Skin of body (tissue), 2 donors: ENCODE results near the gene KRT3. TPM values are rescaled to one million over a fixed set of nuclear protein-coding genes. Genes with fewer than 3 reads are reported as not detected.
"Not testable (repeated sequence)": the region's sequence is repeated elsewhere in the genome, so short reads cannot be mapped to it uniquely, and the experiment has no call there.

Experiments
- DNase-seq: peaks from one replicate; lab custom pipeline; 2025; lab: John Stamatoyannopoulos, UW
- total RNA-seq: library from RNA; depleted of rRNA; stranded (reverse); fragments of >200 nt; gene quantifications from one replicate; pipeline ENCODE4 v1.2.3, GENCODE V29; 2014

Gene KRT3
- total RNA-seq, 1 donor from 2014 or later, result 0.10 TPM

DNA sequence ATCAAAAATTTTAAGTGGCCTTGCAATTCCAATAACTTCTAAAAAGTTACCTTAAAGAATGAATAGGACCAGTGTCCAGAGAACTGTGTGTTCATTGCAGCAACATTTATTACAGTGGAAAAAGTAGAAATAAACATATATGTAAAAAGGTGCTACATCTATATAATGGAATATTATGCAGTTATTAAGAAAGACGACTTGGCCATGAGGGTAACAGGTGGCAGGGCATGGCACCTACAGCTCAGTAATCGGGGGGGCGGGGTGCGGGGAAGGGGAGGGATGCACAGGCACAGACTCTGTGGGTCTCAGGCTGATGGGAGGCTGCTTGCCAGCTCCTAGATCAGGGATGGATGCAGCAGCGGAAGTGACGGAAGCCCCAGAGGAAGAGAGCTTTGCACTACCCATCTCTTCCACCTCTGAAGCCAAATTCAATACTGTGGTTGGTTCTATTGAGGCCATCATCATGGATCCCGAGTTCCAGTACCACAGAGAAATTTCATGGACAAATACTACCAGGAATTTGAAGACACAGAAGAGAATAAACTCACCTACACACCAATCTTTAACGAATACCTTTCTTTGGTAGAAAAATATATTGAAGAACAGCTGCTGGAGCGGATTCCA is 32.8 kb downstream of the KRT3 start:
- no peak for DNase-seq

DNA sequence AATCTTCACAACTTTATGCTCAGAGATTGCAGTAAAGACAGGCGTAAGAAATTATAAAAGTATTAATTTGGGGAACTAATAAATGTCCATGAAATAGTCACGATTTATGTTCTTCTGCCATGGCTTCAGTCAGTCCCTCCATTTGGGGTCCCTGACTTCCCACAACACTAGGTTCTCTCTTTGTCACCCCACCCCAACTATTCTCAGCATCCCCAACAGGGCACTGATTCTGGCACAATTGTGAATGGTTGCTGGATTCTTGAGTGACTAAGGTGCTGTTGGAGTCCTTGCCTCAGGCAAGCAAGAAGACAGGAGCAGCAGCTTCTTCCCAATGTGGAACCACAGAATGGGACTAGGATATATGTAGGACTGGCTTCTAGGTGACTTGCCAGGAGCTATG is 34.1 kb downstream of the KRT3 start:
- DNase-seq, result no peak

DNA sequence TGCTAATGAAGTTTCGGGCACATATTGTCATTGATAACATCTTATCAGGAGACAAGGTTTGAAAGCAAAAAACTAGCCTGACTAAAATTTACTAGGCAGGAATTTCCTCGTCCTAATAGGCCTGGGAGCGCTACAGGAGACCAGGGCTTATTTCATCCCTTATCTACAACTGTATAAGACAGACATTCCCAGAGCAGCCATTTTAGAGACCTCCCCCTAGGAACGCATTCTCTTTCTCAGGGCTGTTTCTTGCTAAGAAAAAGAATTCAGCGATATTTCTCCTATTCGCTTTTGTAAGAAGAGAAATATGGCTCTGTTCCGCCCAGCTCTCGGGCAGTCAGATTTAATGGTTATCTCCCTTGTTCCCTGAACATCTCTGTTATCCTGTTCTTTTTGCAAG is 34.7 kb downstream of the KRT3 start:
- not testable (repeated sequence) for DNase-seq

DNA sequence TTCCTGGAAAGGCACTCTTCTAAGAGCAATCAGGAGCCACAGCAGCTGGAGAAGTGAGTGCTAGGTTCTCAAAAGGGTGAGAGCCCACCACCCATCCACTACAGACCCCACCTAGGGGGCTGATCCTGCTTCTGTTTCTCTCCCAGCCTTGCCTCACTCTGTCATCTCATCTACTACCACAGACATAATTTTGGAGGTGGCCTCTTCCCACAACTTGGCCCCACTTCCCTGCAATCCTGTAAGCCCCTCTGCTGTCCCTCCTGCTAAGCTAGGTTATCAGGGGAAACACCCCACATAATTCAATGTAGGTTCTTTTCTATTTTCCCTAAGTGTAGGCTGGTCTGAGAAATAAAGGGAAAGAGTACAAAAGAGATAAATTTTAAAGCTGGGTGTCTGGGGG is 35.3 kb downstream of the KRT3 start:
- DNase-seq, result no peak

DNA sequence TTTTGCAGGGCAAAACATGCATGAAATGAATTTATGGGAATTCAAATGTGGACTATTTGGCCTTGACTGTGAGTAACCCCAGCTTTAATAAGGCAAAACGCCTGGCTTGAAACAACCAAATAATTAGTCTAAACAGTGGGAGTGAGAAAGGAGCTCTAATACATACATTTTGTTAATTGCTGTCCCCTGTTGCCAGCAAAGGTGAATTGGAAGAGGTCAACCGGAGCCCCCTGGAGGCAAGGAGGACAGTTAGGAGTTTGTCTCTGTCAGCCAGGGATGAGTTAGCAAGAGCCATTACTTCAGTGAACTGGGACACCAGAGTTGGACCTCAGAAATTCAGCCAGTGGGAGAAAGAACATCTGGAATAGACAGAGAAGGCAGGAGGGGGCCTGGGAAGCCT is 36.2 kb downstream of the KRT3 start:
- no peak for DNase-seq

DNA sequence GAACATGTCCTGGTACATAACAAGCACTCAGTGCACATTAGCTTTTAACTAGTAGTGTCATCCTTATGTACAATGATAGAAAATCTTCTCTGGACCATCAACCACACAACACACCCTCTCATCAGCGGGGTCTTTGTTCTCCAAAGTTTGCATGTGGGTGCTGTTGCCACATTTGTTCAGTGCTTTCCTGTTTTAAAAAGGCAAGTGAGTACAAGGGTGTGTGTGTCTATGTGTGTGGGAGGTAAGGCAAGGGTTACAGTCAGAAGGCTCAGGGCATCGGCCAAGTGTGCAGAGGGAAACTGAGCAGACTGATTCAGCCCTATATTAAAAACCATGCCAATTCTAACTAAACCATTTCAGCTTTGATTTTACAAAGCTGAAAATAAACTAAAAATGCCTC is 36.7 kb downstream of the KRT3 start:
- no peak for DNase-seq

DNA sequence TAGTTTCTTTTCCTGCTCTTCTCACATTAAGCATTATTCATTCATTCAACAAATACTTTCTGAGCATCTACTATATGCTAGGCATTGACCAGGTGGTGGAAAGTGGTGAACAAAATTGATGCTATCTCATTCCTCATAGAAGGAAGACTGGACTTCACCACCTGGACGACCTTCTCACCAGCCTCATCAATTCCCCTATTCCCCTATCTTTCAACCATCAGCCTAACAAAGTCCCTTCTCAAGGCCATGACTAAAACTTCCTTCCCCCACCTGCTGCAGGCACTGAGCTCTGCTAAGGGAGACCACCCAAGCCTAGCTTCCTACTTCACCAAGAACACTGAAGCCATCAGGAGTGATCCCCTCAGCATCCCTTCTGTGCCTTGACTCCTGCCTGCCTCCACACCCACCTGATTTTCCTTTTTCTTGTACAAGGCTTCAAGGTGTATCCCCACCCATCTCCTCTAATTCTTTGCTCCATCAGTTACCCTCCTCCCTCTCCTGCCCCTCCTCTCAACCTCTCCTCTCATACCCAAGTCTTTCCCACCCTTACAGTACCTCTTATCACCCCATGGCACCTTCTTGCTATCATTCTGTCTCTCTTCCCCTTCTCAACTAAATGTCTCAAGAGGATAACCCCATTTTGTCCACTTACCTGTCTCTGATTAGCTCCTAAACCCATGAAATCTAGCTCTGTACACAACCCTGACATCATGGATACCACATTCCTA is 38.3 kb downstream of the KRT3 start:
- no peak for DNase-seq

DNA sequence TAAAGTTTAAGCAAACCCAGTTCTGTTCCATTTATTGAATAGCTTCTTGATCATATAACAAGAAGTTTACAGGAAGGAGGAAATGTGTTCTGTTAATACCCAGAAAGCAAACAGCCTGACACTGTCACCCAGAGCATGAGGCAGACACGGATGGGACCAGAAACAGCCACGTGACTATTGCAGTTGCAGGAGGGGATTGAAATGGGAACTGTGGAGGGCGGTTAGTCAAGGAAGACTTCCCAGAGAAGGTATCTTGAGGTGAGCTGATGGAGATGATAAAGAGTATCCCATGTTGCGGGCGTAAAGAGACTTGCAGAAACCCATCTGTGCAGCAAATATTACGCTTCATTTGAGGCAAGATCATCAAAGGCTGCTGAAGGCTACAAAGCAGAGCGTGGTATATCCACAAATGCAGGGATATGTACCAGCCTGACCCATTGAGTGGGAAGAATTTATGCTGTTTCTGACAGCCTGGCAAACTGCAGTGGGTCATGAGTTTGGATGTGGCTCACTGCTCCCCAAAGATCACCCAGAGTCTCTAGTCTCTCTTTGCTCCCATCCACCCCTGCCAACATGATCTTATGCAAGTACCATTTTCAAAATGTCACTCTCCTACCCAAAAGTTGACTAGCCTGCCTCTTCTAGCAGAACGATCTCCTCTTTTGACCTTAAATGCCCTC is 39.5 kb downstream of the KRT3 start:
- no peak for DNase-seq

DNA sequence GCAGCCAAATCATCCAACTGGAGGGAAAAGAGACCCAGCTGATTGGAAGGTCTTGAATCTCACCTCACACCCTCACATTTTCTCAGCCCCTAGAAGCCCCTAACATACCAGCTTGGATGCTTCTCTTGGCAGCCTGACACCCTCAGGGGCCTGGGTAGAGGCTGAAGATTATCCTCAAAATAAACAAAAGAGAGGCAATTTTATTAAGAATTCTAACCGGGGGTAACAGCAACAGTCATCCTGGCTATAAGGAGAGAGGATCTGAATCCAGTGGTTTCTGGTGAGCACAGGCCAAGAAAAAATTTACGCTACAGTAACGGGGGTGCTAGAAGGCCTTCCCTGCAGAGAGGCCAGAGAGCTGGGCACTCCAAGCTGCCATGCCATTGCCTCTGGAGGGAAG is 40.4 kb downstream of the KRT3 start:
- no peak for DNase-seq

DNA sequence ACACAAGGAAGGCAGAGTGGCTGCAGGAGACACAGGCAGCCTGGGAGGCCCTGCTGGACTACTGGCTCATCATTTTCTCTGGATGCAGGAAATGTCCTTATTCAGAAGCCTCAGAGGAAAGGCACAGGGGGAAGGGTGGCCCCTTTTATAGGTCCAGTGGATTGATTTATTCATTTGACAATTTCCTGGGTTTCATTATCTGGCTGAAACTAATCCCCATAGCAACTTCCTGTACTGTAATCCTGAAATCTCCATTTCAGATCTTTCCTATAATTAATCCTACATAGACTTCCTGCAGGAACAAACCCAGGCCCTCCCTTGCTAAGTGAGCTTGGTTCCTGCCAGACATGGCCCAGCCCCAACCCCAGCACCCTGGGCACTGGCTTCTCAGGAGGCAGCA is 41.8 kb downstream of the KRT3 start:
- no peak for DNase-seq

DNA sequence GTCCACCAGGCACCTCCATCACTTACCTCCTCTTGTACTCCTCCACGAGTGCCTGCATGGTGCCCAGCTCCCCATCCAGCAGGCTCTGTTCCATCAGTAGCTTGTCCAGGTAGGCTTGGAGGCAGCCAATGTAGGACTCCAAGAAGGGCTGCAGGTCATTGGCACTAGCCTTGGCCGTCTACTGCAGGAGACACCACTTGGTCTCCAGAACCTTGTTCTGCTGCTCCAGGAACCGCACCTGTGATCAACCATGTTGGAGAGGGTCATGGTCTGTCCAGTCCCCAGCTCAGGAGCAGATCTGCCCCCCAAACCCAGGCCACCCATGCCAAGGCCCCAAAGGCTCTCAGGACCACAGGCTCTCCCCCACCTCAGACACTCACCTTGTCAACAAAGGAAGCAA is 42.6 kb downstream of the KRT3 start:
- no peak for DNase-seq

DNA sequence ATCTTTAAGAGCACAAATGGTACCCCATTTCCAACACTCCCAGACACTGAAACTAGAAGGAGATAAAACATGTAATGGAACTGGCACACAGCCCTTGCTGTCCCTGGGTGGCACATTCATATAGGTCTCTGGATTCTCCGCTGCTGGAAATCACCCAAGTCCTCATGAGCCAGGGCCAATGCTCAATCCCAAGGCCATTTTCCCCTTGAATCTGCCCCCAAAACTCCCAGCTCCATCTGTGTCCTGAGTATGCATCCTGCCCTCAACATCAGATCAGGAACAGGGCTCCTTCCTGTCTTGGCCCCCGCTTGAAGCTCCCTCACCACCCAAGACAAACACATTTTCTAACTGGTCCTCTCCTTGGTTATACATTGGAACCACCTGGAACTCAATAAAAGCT is 43.4 kb downstream of the KRT3 start:
- no peak for DNase-seq

DNA sequence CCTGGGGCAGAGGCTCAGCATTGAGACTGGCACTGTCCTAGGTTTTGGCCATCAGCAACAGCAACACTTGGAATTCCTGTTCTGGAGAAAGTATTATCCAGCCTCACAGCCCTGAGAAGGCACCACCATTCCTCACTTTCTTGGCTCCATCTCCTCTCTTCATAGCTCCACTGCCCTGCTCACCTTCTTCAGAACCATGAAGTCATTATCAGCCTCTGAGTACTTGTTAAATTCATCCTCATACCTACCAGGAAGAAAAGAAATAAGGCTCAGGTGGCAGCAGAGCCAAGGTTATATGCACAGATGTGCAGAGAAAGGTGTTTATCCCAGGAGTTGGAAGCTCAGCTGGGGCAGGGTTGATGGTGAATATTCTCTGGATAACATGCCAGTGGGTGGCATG is 44.1 kb downstream of the KRT3 start:
- DNase-seq, result no peak

DNA sequence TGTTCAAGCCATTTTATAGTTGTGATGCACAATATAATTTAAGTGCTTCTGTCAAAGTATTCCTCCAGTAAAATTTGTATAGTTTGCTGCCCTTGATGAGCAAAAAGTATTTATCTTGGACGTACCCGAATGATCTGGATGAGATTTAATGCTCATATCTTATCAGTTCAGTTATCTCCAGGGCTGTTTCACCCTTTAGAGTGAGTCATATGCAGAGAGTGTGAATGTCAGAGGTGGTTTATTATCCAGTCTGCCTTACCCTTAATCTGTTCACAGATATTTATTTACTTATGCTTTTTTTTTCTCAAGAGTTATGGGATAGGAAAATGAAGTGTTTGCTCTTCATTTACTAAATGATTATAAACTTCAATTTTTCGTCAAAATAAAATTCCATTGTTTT is 45.4 kb downstream of the KRT3 start:
- DNase-seq, result not testable (repeated sequence)

DNA sequence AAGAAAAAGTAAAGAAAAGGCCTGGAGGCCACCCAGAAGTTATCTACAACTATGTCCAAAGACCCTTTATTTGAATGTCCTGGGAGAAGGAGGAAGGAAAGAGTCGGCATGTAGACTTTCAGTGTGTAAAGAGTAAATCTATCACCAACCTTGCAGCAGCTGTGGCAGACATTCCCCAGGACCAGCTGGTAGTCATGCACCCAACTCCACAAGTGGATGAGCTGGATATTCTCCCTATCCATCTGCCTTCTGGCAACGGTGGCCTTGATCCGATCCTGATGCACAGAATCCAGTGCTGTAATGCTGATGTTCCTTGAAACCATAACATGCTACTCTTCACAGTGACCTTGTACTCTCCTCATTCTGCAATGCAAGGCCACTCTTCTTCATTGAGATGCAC is 46.1 kb downstream of the KRT3 start:
- no peak for DNase-seq

DNA sequence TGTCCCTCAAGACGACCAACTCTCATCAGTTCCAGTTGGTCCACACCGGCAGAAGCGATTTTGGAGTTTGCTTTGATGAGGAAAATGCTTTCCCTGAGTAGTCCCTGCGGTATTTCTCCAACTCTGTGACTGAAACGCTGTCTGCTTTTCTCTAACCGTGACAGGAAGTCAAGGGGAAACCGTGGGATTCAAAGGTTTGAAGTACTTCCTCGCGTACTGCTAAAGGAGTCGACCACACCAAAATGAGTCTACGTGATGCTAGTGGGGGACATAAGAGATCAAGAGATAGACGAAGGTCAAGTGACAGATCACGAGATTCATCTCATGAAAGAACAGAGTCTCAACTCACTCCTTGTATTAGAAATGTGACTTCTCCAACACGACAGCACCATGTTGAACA is 47.3 kb downstream of the KRT3 start:
- no peak for DNase-seq

DNA sequence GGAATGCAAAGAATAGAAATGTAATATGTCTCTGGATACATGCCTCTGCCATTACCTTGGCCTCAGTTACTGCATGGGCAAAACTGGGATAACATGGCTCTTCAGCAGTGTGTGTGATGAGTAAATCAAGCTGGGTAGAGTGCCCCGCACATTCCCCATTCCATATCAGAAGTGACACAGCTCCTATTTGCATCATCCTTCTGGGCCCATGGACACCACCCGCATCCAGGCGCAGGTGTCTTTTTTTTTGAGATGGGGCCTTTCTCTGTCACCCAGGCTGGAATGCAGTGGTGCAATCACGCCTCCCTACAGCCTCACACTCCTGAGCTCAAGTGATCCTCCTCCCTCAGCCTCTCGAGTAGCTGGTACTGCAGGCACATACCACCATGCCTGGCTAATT is 50.4 kb downstream of the KRT3 start:
- DNase-seq, result no peak

DNA sequence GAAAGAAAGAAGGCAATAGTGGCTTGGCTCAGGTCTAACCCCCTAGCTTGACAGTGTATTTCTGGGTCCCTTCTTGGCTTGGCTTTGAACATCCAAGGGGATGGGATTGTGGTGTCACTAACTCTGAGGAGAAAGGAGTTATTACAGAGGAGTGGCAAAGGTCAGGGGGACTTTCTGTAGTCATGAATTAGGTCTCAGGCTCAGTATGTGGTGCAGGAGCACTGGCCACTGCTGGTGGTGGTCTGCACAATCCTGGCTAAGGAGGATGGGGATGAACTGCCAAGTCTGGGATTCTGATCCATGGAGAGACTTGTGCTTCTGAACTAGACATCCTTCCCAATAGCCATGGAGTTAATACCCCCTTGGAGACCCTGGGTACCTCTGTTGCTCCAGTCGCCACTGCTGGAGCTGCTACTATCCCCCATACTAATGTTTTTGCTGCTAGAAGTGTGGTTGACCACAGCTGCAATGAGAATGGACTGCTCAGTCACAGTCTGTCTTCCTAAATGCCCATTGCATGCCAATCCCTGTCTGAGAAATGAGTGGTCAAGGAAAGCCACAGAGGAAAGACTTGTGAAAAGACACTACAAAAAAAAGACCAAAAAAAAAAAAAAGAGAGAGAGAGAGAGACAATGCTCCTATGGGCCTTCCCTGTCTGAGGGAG is 51.3 kb downstream of the KRT3 start:
- no peak for DNase-seq

DNA sequence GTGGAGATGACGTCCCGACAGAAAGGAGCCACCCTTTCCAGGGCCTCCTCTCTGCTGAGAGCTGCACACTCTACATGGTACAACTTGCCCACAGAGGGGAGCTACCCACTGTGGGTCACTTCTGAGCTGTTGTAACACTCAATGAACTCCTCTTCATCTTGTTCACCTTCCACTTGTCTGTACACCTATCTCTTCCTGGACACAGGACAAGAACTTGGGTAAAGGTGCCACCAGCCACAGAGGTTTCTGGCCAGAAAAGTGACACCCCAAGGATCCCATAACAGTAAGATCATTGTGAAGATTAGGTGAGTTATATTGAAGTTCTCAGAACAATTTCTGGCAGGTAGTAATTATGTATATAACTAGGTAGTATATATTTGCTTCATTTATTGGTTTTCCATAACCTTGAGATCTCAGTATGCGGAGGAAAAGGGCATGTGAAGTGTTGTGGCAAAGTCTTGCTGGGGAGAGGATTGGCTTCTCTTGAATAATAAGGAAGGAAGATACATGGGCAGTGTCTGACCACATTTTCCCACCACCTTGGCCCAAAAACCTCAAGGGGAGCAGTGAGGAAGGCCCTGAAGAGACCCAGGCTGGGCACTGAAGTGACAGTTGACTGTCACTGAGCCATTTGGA is 53.0 kb downstream of the KRT3 start:
- no peak for DNase-seq

DNA sequence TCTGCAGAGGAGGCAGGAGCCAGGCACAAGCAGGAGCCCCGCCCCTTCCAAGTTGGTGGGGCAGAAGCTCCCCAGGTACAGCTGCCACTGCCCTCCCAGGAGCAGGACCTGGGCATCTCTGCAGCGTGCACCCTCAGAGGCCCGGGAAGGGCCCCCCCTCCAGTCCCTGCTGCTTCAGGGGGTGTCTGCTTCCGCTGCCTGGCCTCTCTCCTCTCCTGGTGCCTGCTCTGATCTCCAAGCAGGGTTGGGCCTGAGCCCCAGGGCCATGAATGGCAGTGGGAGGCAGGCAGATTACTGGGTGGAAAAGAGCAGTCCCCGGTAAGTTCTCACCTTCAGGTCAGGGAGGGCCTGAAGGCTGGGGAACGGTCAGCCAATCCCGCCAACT is 53.7 kb downstream of the KRT3 start:
- DNase-seq, result no peak

DNA sequence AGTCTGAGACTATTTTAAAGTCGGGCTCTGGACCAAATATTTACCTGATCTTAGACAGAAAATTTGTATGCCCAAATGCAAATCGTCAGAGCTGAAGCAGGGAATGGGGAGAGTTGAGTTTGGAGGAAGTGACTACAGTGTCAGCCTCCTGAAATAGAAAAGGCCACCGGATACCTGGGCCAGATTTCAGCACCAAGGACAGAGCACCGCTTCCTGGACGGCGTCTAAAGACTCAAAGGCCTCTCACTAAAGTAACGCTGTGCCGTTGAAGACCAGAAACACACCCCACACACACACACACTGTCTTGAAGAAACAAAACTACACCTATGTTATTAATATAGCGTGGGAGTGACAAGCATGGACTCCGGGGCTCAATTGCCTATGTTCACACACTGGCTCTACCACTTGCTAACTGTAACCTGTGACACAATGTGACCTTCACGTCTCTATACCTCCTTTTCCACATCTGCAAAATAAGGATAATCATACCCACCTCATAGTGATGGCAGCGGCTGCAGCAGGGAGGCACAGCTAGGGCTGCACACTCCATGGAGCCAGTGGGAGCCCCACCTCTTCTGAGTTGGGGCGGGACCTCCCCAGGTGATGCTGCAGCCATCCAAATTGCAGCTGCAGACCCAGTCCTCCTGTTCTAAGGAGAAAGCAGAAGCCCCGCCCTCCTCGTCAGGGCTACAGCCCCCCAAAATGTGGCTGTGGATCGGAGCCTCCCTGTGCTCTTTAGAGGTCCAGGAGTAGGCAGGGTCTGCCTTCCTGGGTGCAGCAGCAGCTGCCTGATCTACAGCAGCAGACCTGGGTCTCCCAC is 54.3 kb downstream of the KRT3 start:
- DNase-seq, result no peak
